ENCODE measurements around the gene USP48.

Gene USP48

DNA sequence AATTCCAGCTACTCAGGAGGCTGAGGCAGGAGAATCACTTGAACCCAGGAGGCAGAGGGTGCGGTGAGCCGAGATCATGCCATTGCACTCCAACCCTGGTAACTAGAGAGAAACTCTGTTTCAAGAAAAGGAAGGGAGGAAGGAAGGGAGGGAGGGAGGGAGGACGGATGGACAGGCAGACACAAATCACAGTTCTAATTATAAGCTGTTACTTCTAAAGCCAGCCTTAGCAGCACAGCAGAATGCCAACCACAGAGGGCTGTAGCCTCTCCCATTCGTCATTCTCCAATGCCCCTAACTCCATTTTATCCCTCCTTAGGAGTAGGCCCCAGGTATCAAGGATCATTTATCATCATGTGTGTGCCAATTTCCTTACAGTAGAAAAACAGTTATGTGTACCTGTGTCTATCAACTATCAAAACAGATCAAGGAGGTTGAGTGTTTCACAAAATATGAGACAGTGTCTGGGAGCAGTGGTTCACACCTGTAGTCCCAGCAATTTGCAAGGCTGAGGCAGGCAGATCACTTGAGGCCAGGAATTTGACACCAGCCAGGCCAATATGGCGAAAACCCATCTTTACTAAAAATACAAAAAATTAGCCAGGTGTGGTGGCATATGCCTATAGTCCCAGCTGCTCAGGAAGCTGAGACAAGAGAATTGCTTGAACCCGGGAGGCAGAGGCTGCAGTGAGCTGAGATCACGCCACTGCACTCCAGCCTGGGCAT is 19.1 kb downstream of the USP48 start:
- Histone ChIP-seq H3K4me2 (ENCODE audit: low read depth, low read length) (no peak overlapping the region), H3K4me1 (ENCODE audit: low read length) (peaks cover 3% of the 10 kb centered on the region; the same call in 1 of the 2 replicates), H3K27ac (ENCODE audit: low read length) (no peak overlapping the region), H3K9me3 (replicated peaks; ENCODE audit: insufficient read depth, low read length) (no peaks in the 10 kb centered on the region), H4K20me1 (ENCODE audit: insufficient read depth, low read length) (peaks cover 48% of the 10 kb centered on the region), H3F3A (ENCODE audit: insufficient read depth, low read length) (no peaks in the 10 kb centered on the region), H3K27me3 (replicated peaks; ENCODE audit: insufficient read depth, low read length) (no peaks in the 10 kb centered on the region), H3K9ac (ENCODE audit: low read length) (no peak overlapping the region), H3K36me3 (replicated peaks; ENCODE audit: insufficient read depth, low read length) (no peaks in the 10 kb centered on the region), H2AFZ (ENCODE audit: low read length) (no peak overlapping the region), H3K79me2 (ENCODE audit: low read length) (peaks cover 100% of the 10 kb centered on the region), H3K4me3 (ENCODE audit: low read length) (no peak overlapping the region), H3K9me2 (replicated peaks; ENCODE audit: insufficient read depth, low read length) (no peaks in the 10 kb centered on the region)
- TF ChIP-seq, protein P1, sequence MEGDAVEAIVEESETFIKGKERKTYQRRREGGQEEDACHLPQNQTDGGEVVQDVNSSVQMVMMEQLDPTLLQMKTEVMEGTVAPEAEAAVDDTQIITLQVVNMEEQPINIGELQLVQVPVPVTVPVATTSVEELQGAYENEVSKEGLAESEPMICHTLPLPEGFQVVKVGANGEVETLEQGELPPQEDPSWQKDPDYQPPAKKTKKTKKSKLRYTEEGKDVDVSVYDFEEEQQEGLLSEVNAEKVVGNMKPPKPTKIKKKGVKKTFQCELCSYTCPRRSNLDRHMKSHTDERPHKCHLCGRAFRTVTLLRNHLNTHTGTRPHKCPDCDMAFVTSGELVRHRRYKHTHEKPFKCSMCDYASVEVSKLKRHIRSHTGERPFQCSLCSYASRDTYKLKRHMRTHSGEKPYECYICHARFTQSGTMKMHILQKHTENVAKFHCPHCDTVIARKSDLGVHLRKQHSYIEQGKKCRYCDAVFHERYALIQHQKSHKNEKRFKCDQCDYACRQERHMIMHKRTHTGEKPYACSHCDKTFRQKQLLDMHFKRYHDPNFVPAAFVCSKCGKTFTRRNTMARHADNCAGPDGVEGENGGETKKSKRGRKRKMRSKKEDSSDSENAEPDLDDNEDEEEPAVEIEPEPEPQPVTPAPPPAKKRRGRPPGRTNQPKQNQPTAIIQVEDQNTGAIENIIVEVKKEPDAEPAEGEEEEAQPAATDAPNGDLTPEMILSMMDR (IDR thresholded peaks at IDR 0.05; ENCODE audit: low read length): no peak
- TF ChIP-seq EZH2phosphoT487 (IDR thresholded peaks at IDR 0.05; ENCODE audit: low read length): no peak
- no peak for TF ChIP-seq EZH2 (optimal IDR thresholded peaks at IDR 0.05; ENCODE audit: low read depth, low read length)
- no peak for DNase-seq

DNA sequence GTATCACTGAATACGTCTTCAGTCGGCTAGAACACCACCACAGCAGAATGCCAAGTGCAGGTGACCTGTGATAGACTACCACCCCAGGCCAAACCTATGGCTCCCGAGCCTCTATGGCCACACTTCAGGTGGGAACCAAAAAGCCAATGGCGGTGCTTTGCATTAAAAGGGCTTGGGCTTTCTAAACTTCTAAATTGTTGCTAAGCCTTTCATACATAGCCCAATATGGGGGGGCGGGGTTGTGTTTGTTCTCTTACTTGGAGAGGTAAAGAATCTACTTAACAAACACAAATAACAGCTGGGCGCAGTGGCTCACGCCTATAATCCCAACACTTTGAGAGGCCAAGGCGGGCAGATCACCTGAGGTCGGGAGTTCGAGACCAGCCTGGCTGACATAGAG is 19.7 kb downstream of the USP48 start:
- no peaks in the 10 kb centered on the region for H3K36me3 ChIP-seq (replicated peaks; ENCODE audit: insufficient read depth, low read length)
- no peak overlapping the region for H3K9ac ChIP-seq (ENCODE audit: low read length)
- peaks cover 49% of the 10 kb centered on the region for H4K20me1 ChIP-seq (ENCODE audit: insufficient read depth, low read length)
- TF ChIP-seq EZH2phosphoT487 (IDR thresholded peaks at IDR 0.05; ENCODE audit: low read length): no peak
- TF ChIP-seq EZH2 (optimal IDR thresholded peaks at IDR 0.05; ENCODE audit: low read depth, low read length): no peak
- TF ChIP-seq, protein P1 (IDR thresholded peaks at IDR 0.05; ENCODE audit: low read length): no peak
- peaks cover 100% of the 10 kb centered on the region for H3K79me2 ChIP-seq (ENCODE audit: low read length)
- H3K27ac ChIP-seq (ENCODE audit: low read length): no peak overlapping the region
- no peaks in the 10 kb centered on the region for H3F3A ChIP-seq (ENCODE audit: insufficient read depth, low read length)
- no peak overlapping the region for H2AFZ ChIP-seq (ENCODE audit: low read length)
- DNase-seq: no peak
- no peaks in the 10 kb centered on the region for H3K9me2 ChIP-seq (replicated peaks; ENCODE audit: insufficient read depth, low read length)
- no peak overlapping the region for H3K4me3 ChIP-seq (ENCODE audit: low read length)
- H3K27me3 ChIP-seq (replicated peaks; ENCODE audit: insufficient read depth, low read length): no peaks in the 10 kb centered on the region
- H3K4me2 ChIP-seq (ENCODE audit: low read depth, low read length): no peak overlapping the region
- peaks cover 3% of the 10 kb centered on the region; the same call in 1 of the 2 replicates for H3K4me1 ChIP-seq (ENCODE audit: low read length)
- H3K9me3 ChIP-seq (replicated peaks; ENCODE audit: insufficient read depth, low read length): no peaks in the 10 kb centered on the region

DNA sequence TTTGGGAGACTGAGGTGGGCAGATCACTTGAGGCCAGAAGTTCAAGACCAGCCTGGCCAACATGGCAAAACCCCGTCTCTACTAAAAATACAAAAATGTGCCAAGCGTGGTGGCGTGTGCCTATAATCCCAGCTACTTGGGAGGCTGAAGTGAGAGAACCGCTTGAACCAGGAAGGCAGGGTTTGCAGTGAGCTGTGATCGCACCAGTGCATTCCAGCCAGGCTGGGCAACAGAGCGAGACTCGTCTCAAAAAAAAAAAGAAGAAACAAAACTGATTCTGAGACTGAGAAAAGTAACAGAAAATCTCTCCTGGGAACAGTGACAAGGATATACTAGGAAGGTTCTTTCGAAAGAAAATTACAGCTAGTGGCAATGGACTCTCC is 20.9 kb downstream of the USP48 start:
- H3K9ac ChIP-seq (ENCODE audit: low read length): no peak overlapping the region

More for the DNA sequence above, 20.9 kb downstream of the USP48 start:
- Histone ChIP-seq H3F3A (ENCODE audit: insufficient read depth, low read length) (no peaks in the 10 kb centered on the region), H3K4me1 (ENCODE audit: low read length) (peaks cover 3% of the 10 kb centered on the region; the same call in 1 of the 2 replicates), H2AFZ (ENCODE audit: low read length) (no peak overlapping the region), H3K79me2 (ENCODE audit: low read length) (peaks cover 99% of the 10 kb centered on the region), H4K20me1 (ENCODE audit: insufficient read depth, low read length) (peaks cover 55% of the 10 kb centered on the region), H3K27me3 (replicated peaks; ENCODE audit: insufficient read depth, low read length) (no peaks in the 10 kb centered on the region), H3K9me2 (replicated peaks; ENCODE audit: insufficient read depth, low read length) (no peaks in the 10 kb centered on the region), H3K27ac (ENCODE audit: low read length) (no peak overlapping the region), H3K4me2 (ENCODE audit: low read depth, low read length) (no peak overlapping the region), H3K36me3 (replicated peaks; ENCODE audit: insufficient read depth, low read length) (no peaks in the 10 kb centered on the region; the same call in 1 of the 2 replicates), H3K4me3 (ENCODE audit: low read length) (no peak overlapping the region), H3K9me3 (replicated peaks; ENCODE audit: insufficient read depth, low read length) (no peaks in the 10 kb centered on the region)
- DNase-seq: no peak
- no peak for TF ChIP-seq EZH2 (optimal IDR thresholded peaks at IDR 0.05; ENCODE audit: low read depth, low read length)
- TF ChIP-seq, protein P1 (IDR thresholded peaks at IDR 0.05; ENCODE audit: low read length): no peak
- no peak for TF ChIP-seq EZH2phosphoT487 (IDR thresholded peaks at IDR 0.05; ENCODE audit: low read length)
